ENCODE measurements around the gene TWIST2. TPM values are rescaled to one million over a fixed set of nuclear protein-coding genes. Genes with fewer than 3 reads are reported as not detected.

Gene TWIST2
- total RNA-seq (2021) (4.1 and 5.0 TPM in 2 replicates), Bru-seq, nascent RNA (percentile 38 among the genes with signal in this experiment), BruChase-seq, experiment 1, labeled RNA remaining after a 2-hour chase (percentile 33 among the genes with signal in this experiment), BruChase-seq, experiment 2, labeled RNA remaining after a 6-hour chase (percentile 33 among the genes with signal in this experiment)
- long read RNA-seq, transcript TWIST2-202 (2 exons, 1,404 nt) = major isoform, 10 of 12 reads
- long read RNA-seq, partial matches to known transcripts = 0 of 12 reads
- long read RNA-seq, other reads (novel, unspliced or antisense) = 1 of 12 reads

DNA sequence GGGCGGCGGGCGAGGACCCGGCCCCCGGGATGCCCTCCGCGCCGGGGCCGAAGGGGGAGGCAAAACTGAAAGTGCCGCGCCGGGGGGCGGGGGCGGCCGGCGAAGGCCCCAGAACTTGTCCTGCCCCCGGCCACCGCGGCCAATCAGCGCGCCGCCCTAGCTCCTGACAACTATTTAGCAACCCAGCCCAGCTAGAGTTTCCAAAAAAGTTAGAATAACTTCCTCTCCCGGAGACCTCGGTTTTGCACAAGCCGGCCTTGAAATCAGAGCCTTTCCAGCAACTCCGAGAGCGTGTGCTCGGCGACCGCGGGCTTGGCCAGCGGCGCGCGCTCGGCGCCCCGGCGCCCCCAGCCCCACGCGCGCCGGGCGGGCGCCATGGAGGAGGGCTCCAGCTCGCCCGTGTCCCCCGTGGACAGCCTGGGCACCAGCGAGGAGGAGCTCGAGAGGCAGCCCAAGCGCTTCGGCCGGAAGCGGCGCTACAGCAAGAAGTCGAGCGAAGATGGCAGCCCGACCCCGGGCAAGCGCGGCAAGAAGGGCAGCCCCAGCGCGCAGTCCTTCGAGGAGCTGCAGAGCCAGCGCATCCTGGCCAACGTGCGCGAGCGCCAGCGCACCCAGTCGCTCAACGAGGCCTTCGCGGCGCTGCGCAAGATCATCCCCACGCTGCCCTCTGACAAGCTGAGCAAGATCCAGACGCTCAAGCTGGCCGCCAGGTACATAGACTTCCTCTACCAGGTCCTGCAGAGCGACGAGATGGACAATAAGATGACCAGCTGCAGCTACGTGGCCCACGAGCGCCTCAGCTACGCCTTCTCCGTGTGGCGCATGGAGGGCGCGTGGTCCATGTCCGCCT is at the start of gene TWIST2:
Gene TWIST2 (plus strand): TSS at position 245 of the 850 bp plus-strand sequence. CDS start 131 bp downstream, at position 376.
- Histone ChIP-seq H3K4me1 (replicated peaks; ENCODE audit: insufficient read depth) (no peaks in the 10 kb centered on the region), H4K20me1 (ENCODE audit: insufficient read depth) (no peaks in the 10 kb centered on the region), H3K9me3 (ENCODE audit: insufficient read depth, low read depth) (no peaks in the 10 kb centered on the region), H3K79me2 (ENCODE audit: low read depth) (no peaks in the 10 kb centered on the region), H3K27me3 (ENCODE audit: insufficient read depth, low read depth) (peaks cover 46% of the 10 kb centered on the region), H3K9me2 (ENCODE audit: insufficient read depth) (no peaks in the 10 kb centered on the region), H3K27ac (no peak within 1 kb of the TSS), H3K4me3 (no peak within 1 kb of the TSS), H3K4me2 (no peak within 1 kb of the TSS), H2AFZ (no peak within 1 kb of the TSS), H3F3A (ENCODE audit: insufficient read depth, low read depth) (no peaks in the 10 kb centered on the region), H3K36me3 (ENCODE audit: low read depth) (no peaks in the 10 kb centered on the region)
- peak in 1 of 2 experiments; percentile 68 for DNase-seq
- TSS peak; percentile 65 for BruUV-seq (replicated peaks)
- intact Hi-C loops (cut with micrococcal nuclease; ENCODE audit: unreplicated experiment) = no loop called here
- POLR2A ChIA-PET (ENCODE audit: unreplicated experiment) = interaction anchor here (0.6 kb wide), 2 partner anchors 21 to 372 kb away, joined by 3 to 7 read pairs; no protein-coding TSS in a partner anchor
- CTCF ChIA-PET = no interaction called here
- no peak for TF ChIP-seq EZH2 (IDR thresholded peaks at IDR 0.05; ENCODE audit: low read depth)
- TF ChIP-seq, protein P1, sequence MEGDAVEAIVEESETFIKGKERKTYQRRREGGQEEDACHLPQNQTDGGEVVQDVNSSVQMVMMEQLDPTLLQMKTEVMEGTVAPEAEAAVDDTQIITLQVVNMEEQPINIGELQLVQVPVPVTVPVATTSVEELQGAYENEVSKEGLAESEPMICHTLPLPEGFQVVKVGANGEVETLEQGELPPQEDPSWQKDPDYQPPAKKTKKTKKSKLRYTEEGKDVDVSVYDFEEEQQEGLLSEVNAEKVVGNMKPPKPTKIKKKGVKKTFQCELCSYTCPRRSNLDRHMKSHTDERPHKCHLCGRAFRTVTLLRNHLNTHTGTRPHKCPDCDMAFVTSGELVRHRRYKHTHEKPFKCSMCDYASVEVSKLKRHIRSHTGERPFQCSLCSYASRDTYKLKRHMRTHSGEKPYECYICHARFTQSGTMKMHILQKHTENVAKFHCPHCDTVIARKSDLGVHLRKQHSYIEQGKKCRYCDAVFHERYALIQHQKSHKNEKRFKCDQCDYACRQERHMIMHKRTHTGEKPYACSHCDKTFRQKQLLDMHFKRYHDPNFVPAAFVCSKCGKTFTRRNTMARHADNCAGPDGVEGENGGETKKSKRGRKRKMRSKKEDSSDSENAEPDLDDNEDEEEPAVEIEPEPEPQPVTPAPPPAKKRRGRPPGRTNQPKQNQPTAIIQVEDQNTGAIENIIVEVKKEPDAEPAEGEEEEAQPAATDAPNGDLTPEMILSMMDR (conservative IDR thresholded peaks at IDR 0.05) = no peak

DNA sequence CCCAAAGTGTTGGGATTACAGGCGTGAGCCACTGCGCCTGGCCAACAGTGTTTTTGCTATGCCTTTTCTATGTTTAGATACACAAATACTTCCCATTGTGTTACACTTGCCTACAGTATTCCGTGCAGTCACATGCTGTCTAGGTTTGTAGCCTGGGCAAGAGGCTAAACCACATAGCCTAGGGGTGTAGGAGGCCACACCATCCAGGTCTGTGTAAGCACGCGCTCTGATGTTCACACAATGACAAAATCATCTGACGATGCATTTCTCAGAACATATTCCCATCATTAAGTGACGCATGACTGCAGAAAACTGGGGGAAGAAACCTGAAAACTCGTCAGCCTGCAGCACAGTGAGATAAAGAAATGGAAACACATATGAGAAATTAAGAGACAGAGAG is 46.1 kb upstream of the TWIST2 start:
- Histone ChIP-seq H3F3A (ENCODE audit: insufficient read depth, low read depth) (no peaks in the 10 kb centered on the region), H3K4me3 (no peak overlapping the region), H3K79me2 (ENCODE audit: low read depth) (no peaks in the 10 kb centered on the region), H3K9me2 (ENCODE audit: insufficient read depth) (no peaks in the 10 kb centered on the region), H3K36me3 (ENCODE audit: low read depth) (no peaks in the 10 kb centered on the region), H2AFZ (no peak overlapping the region), H3K27me3 (ENCODE audit: insufficient read depth, low read depth) (peaks cover 97% of the 10 kb centered on the region), H3K4me1 (replicated peaks; ENCODE audit: insufficient read depth) (no peaks in the 10 kb centered on the region), H3K27ac (no peak overlapping the region), H4K20me1 (ENCODE audit: insufficient read depth) (no peaks in the 10 kb centered on the region), H3K9me3 (ENCODE audit: insufficient read depth, low read depth) (no peaks in the 10 kb centered on the region), H3K4me2 (no peak overlapping the region)
- POLR2A ChIA-PET (ENCODE audit: unreplicated experiment) = no interaction called here
- TF ChIP-seq, protein P1 (conservative IDR thresholded peaks at IDR 0.05) = no peak
- TF ChIP-seq EZH2 (IDR thresholded peaks at IDR 0.05; ENCODE audit: low read depth) = no peak
- DNase-seq = no peak
- intact Hi-C loops (cut with micrococcal nuclease; ENCODE audit: unreplicated experiment) = no loop called here
- BruUV-seq (replicated peaks) = no TSS peak
- CTCF ChIA-PET = no interaction called here

DNA sequence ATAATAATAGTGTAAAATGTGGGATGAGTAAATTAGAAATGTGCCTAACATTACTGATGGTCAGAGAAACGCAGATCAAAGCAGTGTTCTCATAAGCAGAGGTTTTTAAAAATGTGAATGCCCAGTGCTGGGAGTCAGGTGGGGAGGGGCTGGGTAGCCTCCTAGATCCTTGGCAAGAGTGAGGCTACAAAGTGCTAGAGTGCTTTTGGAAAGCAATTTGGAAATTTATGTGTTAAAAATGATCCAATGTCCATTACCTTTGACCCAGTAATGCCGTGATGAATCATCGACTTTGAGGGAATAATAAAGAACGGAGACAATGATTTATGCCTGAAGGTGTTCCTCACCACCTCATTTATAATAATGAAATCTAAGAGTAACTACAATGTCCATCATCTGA is 44.9 kb upstream of the TWIST2 start:
- ChIA-PET POLR2A (ENCODE audit: unreplicated experiment) (interaction anchor here (0.6 kb wide), 1 partner anchor 73 kb away, joined by 3 read pairs; no protein-coding TSS in a partner anchor), CTCF (no interaction called here)
- intact Hi-C loops (cut with micrococcal nuclease; ENCODE audit: unreplicated experiment) = no loop called here
- Histone ChIP-seq H4K20me1 (ENCODE audit: insufficient read depth) (no peaks in the 10 kb centered on the region), H3K4me1 (replicated peaks; ENCODE audit: insufficient read depth) (no peaks in the 10 kb centered on the region), H3F3A (ENCODE audit: insufficient read depth, low read depth) (no peaks in the 10 kb centered on the region), H3K4me3 (no peak overlapping the region), H3K27ac (no peak overlapping the region), H3K9me3 (ENCODE audit: insufficient read depth, low read depth) (no peaks in the 10 kb centered on the region), H2AFZ (no peak overlapping the region), H3K36me3 (ENCODE audit: low read depth) (no peaks in the 10 kb centered on the region), H3K79me2 (ENCODE audit: low read depth) (no peaks in the 10 kb centered on the region), H3K9me2 (ENCODE audit: insufficient read depth) (no peaks in the 10 kb centered on the region), H3K27me3 (ENCODE audit: insufficient read depth, low read depth) (peaks cover 97% of the 10 kb centered on the region), H3K4me2 (no peak overlapping the region)
- no peak for DNase-seq
- TF ChIP-seq EZH2 (IDR thresholded peaks at IDR 0.05; ENCODE audit: low read depth) = no peak
- no TSS peak for BruUV-seq (replicated peaks)
